DOHH2 (cell line): ENCODE measurements around the gene RAB11FIP5.

Experiments
- EZH2phosphoT487 ChIP-seq: fragments of 200-600 bp; sonication (generic); IDR thresholded peaks from 2 replicates; pipeline ENCODE4 v1.6.1; 2017; ENCODE audit warnings: borderline replicate concordance, mild to moderate bottlenecking, antibody characterized with exemption, low read length, moderate library complexity, mixed read lengths
- TF ChIP-seq, protein P1 (sequence below): fragments of 200-600 bp; sonication (generic); IDR thresholded peaks from one replicate; pipeline ENCODE4 v1.5.1; 2014; ENCODE audit warnings: antibody characterized with exemption, mild to moderate bottlenecking, low read depth, low read length; ENCODE audit not compliant: poor library complexity, severe bottlenecking

GRCh38 chr2:73037947-73038585, 74.7 kb downstream of the RAB11FIP5 start:
- TF ChIP-seq, protein P1, sequence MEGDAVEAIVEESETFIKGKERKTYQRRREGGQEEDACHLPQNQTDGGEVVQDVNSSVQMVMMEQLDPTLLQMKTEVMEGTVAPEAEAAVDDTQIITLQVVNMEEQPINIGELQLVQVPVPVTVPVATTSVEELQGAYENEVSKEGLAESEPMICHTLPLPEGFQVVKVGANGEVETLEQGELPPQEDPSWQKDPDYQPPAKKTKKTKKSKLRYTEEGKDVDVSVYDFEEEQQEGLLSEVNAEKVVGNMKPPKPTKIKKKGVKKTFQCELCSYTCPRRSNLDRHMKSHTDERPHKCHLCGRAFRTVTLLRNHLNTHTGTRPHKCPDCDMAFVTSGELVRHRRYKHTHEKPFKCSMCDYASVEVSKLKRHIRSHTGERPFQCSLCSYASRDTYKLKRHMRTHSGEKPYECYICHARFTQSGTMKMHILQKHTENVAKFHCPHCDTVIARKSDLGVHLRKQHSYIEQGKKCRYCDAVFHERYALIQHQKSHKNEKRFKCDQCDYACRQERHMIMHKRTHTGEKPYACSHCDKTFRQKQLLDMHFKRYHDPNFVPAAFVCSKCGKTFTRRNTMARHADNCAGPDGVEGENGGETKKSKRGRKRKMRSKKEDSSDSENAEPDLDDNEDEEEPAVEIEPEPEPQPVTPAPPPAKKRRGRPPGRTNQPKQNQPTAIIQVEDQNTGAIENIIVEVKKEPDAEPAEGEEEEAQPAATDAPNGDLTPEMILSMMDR: no peak
- TF ChIP-seq EZH2phosphoT487: no peak
